OCI-LY1 (cell line): Measurements from ENCODE around the gene ALS2.

ENCODE experiments used
- H2AFZ ChIP-seq: fragments of 200-600 bp; sonication (generic), shearing (Covaris generic); 2 replicates; pipeline ENCODE4 v1.6.0; 2014; ENCODE audit warnings: antibody characterized with exemption, mild to moderate bottlenecking, low read length
- H3F3A ChIP-seq: fragments of 200-600 bp; sonication (generic), shearing (Covaris generic); 2 replicates; pipeline ENCODE4 v1.6.0; 2014; ENCODE audit warnings: mild to moderate bottlenecking, antibody characterized with exemption, low read length, moderate library complexity; ENCODE audit not compliant: insufficient read depth
- H3K27ac ChIP-seq: fragments of 200-600 bp; sonication (generic); 2 replicates; pipeline ENCODE4 v1.5.1; 2014; ENCODE audit warnings: low read length, mixed run types, mild to moderate bottlenecking, low read depth; ENCODE audit not compliant: poor library complexity, severe bottlenecking
- H3K27me3 ChIP-seq: fragments of 200-600 bp; sonication (generic); 2 replicates; pipeline ENCODE4 v1.6.0; 2014; ENCODE audit warnings: antibody characterized with exemption, mild to moderate bottlenecking, low read length, moderate library complexity; ENCODE audit not compliant: insufficient read depth
- H3K36me3 ChIP-seq: fragments of 200-600 bp; sonication (generic); 2 replicates; pipeline ENCODE4 v1.6.1; 2014; ENCODE audit warnings: mild to moderate bottlenecking, antibody characterized with exemption, low read length, moderate library complexity, mixed read lengths; ENCODE audit not compliant: insufficient read depth
- H3K4me1 ChIP-seq: fragments of 200-600 bp; sonication (generic); 2 replicates; pipeline ENCODE4 v1.5.1; 2014; ENCODE audit warnings: mild to moderate bottlenecking, low read length, moderate library complexity; ENCODE audit not compliant: insufficient read depth, severe bottlenecking
- H3K4me2 ChIP-seq: fragments of 200-600 bp; sonication (generic), shearing (Covaris generic); 2 replicates; pipeline ENCODE4 v1.6.1; 2014; ENCODE audit warnings: low read length
- H3K4me3 ChIP-seq: fragments of 200-600 bp; sonication (generic); 2 replicates; pipeline ENCODE4 v1.5.1; 2014; ENCODE audit warnings: low read length, low read depth, mild to moderate bottlenecking, mixed read lengths; ENCODE audit not compliant: poor library complexity, severe bottlenecking
- H3K79me2 ChIP-seq: fragments of 200-600 bp; shearing (Covaris generic); 2 replicates; pipeline ENCODE4 v1.6.1; 2016; ENCODE audit warnings: mixed run types, low read length, mixed read lengths; ENCODE audit not compliant: insufficient read depth
- H3K9ac ChIP-seq: fragments of 200-600 bp; sonication (generic), shearing (Covaris generic); 2 replicates; pipeline ENCODE4 v1.6.1; 2014; ENCODE audit warnings: mild to moderate bottlenecking, low read length, mixed read lengths
- H3K9me2 ChIP-seq: fragments of 200-600 bp; sonication (generic), shearing (Covaris generic); 2 replicates; pipeline ENCODE4 v1.6.1; 2014; ENCODE audit warnings: low read depth, mild to moderate bottlenecking, low read length, mixed read lengths
- H3K9me3 ChIP-seq: fragments of 200-600 bp; shearing (Covaris generic); 2 replicates; pipeline ENCODE4 v1.6.1; 2014; ENCODE audit warnings: low read length, mixed read lengths
- H4K20me1 ChIP-seq: fragments of 200-600 bp; sonication (generic), shearing (Covaris generic); 2 replicates; pipeline ENCODE4 v1.6.0; 2016; ENCODE audit warnings: mild to moderate bottlenecking, low read length; ENCODE audit not compliant: insufficient read depth
- EZH2 ChIP-seq: fragments of 200-600 bp; sonication (generic), shearing (Covaris generic); IDR thresholded peaks from 2 replicates; pipeline ENCODE4 v1.8.0; 2017; ENCODE audit warnings: borderline replicate concordance, mixed run types, mild to moderate bottlenecking, antibody characterized with exemption, low read length, moderate library complexity, mixed read lengths
- TF ChIP-seq, protein P1 (sequence below): fragments of 200-600 bp; sonication (generic), shearing (Covaris generic); IDR thresholded peaks from 2 replicates; pipeline ENCODE4 v1.5.1; 2017; ENCODE audit warnings: mild to moderate bottlenecking, antibody characterized with exemption, low read length, moderate library complexity, mixed read lengths

ALS2 gene

DNA sequence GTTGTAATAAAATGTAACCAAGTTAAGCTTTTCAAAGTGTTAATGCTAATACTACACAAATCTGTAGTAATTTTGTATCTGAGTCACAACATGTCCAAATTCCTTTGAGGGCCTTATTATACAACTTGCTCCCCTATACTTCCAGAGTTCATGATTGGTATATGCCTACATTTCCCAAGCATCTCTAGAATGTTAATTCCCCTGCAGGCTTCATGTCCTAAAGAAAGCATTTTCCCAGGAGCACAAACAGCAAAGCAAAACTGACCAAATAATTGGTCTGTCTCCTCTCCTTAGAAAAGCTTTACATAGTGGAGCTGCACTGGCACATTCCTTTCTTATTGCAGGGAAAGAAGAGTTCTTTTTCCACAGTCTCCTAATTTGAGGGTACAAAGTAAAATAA is 3.7 kb downstream of the ALS2 start:
- TF ChIP-seq EZH2: no peak
- TF ChIP-seq, protein P1, sequence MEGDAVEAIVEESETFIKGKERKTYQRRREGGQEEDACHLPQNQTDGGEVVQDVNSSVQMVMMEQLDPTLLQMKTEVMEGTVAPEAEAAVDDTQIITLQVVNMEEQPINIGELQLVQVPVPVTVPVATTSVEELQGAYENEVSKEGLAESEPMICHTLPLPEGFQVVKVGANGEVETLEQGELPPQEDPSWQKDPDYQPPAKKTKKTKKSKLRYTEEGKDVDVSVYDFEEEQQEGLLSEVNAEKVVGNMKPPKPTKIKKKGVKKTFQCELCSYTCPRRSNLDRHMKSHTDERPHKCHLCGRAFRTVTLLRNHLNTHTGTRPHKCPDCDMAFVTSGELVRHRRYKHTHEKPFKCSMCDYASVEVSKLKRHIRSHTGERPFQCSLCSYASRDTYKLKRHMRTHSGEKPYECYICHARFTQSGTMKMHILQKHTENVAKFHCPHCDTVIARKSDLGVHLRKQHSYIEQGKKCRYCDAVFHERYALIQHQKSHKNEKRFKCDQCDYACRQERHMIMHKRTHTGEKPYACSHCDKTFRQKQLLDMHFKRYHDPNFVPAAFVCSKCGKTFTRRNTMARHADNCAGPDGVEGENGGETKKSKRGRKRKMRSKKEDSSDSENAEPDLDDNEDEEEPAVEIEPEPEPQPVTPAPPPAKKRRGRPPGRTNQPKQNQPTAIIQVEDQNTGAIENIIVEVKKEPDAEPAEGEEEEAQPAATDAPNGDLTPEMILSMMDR: no peak
- Histone ChIP-seq H3K4me1 (peaks cover 27% of the 10 kb centered on the region), H3K9me3 (no peaks in the 10 kb centered on the region), H3K36me3 (no peaks in the 10 kb centered on the region), H3K9ac (no peak overlapping the region), H3K27ac (no peak overlapping the region), H3K9me2 (no peaks in the 10 kb centered on the region), H3K79me2 (no peaks in the 10 kb centered on the region), H4K20me1 (no peaks in the 10 kb centered on the region), H3K27me3 (no peaks in the 10 kb centered on the region), H3F3A (no peaks in the 10 kb centered on the region), H3K4me3 (no peak overlapping the region), H2AFZ (no peak overlapping the region), H3K4me2 (no peak overlapping the region)

DNA sequence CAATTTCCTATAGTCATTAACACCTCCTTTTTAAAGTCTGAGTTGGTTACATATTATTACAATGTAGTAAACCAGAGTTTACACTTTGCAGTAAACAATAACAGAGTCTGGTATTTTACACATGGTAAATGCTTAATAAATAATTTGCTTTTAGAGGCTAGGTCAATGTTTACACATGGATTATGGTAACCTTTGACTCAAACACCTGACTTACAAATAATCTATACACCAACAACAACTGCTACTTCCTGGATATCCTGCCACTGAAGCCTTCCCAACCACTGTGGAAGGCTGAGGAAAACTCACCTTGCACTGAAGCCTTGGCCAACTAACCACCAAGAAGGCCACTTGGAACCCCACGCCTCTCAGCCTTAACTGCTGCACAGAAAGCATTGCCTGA is 5.4 kb downstream of the ALS2 start:
- Histone ChIP-seq H3K4me1 (peaks cover 19% of the 10 kb centered on the region), H3K27ac (no peak overlapping the region), H3K36me3 (no peaks in the 10 kb centered on the region), H3K27me3 (no peaks in the 10 kb centered on the region), H3F3A (no peaks in the 10 kb centered on the region), H3K9me3 (no peaks in the 10 kb centered on the region), H3K9ac (no peak overlapping the region), H4K20me1 (no peaks in the 10 kb centered on the region), H2AFZ (no peak overlapping the region), H3K4me3 (no peak overlapping the region), H3K4me2 (no peak overlapping the region), H3K79me2 (no peaks in the 10 kb centered on the region), H3K9me2 (no peaks in the 10 kb centered on the region)
- TF ChIP-seq, protein P1: no peak
- TF ChIP-seq EZH2: no peak

DNA sequence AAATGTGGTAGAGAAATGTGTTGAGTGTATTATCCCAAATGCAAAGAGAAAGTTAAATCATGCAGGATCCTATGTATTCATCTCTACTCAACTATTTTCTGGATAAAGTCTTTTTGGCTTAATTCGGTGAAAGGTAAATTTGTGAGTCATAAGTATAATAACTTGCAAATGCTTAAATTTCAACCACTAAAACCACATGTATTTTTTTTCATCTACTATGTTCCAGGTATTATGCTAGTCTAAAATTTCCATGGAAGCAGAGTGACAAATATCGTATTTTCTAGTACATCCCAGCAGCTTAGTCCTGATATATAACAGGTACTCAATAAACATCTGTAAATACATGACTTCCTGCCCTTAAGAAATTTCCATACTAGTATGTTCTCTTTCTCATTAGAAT is 6.2 kb downstream of the ALS2 start:
- H4K20me1 ChIP-seq: no peaks in the 10 kb centered on the region
- TF ChIP-seq EZH2: no peak
- TF ChIP-seq, protein P1: no peak
- no peak overlapping the region for H2AFZ ChIP-seq
- peaks cover 11% of the 10 kb centered on the region for H3K4me1 ChIP-seq
- no peaks in the 10 kb centered on the region for H3F3A ChIP-seq
- H3K9ac ChIP-seq: no peak overlapping the region
- H3K79me2 ChIP-seq: no peaks in the 10 kb centered on the region
- H3K27ac ChIP-seq: no peak overlapping the region
- H3K36me3 ChIP-seq: no peaks in the 10 kb centered on the region
- no peak overlapping the region for H3K4me2 ChIP-seq
- no peaks in the 10 kb centered on the region for H3K27me3 ChIP-seq
- no peak overlapping the region for H3K4me3 ChIP-seq
- no peaks in the 10 kb centered on the region for H3K9me2 ChIP-seq
- H3K9me3 ChIP-seq: no peaks in the 10 kb centered on the region
